ENCODE results near the gene FAM83D.

Gene FAM83D, protein sequence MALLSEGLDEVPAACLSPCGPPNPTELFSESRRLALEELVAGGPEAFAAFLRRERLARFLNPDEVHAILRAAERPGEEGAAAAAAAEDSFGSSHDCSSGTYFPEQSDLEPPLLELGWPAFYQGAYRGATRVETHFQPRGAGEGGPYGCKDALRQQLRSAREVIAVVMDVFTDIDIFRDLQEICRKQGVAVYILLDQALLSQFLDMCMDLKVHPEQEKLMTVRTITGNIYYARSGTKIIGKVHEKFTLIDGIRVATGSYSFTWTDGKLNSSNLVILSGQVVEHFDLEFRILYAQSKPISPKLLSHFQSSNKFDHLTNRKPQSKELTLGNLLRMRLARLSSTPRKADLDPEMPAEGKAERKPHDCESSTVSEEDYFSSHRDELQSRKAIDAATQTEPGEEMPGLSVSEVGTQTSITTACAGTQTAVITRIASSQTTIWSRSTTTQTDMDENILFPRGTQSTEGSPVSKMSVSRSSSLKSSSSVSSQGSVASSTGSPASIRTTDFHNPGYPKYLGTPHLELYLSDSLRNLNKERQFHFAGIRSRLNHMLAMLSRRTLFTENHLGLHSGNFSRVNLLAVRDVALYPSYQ
- total RNA-seq, result 1.8 to 6.0 reads per million in 2 donors

DNA sequence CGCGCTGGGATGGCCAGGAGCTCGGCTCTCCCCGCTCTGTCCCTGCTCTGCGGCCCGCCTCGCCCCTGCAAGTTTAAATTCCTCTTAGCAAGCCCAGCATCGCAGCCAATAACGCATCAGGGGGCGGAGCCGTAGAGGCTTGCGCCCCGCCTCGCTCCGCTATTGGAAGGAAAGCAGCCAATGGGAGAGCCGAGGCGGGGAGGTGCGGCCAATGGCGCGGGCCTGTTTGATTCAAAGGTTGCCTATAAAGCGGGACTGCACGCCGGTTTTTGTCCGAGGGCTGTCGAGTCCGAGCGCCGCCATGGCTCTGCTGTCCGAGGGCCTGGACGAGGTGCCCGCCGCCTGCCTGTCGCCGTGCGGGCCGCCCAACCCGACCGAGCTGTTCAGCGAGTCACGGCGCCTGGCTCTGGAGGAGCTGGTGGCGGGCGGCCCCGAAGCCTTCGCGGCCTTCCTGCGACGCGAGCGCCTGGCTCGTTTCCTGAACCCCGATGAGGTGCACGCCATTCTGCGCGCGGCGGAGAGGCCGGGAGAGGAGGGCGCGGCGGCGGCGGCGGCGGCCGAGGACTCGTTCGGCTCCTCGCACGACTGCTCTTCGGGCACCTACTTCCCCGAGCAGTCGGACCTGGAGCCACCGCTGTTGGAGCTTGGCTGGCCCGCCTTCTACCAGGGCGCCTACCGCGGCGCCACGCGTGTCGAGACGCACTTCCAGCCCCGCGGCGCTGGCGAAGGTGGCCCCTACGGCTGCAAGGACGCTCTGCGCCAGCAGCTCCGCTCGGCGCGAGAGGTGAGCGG, at the start of gene FAM83D:
Gene FAM83D (plus strand): TSS at position 276 of the 792 bp plus-strand sequence. CDS start 26 bp downstream, at position 302.
- peak; percentile 71 for DNase-seq

DNA sequence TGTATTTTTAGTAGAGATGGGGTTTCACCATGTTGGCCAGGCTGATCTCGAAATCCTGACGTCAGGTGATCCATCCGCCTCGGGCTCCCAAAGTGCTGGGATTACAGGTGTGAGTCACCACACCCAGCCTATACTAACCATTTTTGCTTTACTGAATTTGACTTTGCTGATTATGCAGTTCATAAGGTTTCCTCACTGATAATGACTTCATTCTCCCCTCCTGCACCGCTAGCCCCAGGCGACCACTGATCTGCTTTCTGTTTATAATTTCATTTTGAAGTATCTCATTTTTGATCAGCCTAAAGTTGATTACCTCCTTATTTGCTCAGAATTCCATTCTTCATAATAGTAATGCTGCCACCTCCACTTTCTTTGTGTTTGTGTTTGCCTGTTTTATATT, 48.7 kb upstream of the FAM83D start:
- DNase-seq, result no peak

DNA sequence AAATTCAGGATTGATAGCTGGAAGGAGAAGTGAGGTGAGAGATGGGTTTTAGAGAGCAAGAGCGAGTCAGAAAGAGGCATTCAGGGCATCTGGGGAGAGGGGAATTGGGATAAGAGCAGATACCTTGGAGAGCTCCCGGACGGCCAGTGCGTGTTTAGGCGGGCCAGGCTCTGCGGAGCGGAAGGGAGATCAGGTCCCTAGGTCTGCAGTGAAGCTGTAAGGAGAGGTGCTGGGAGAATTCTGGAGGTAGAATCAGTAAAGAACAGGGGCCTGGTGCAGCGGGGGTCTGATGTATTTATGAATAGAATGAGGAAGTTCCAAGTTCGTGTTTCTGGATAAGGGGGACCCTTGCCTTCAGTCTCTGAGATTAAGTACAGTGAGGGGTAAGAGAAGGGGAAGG, 47.4 kb upstream of the FAM83D start:
- DNase-seq, result no peak

DNA sequence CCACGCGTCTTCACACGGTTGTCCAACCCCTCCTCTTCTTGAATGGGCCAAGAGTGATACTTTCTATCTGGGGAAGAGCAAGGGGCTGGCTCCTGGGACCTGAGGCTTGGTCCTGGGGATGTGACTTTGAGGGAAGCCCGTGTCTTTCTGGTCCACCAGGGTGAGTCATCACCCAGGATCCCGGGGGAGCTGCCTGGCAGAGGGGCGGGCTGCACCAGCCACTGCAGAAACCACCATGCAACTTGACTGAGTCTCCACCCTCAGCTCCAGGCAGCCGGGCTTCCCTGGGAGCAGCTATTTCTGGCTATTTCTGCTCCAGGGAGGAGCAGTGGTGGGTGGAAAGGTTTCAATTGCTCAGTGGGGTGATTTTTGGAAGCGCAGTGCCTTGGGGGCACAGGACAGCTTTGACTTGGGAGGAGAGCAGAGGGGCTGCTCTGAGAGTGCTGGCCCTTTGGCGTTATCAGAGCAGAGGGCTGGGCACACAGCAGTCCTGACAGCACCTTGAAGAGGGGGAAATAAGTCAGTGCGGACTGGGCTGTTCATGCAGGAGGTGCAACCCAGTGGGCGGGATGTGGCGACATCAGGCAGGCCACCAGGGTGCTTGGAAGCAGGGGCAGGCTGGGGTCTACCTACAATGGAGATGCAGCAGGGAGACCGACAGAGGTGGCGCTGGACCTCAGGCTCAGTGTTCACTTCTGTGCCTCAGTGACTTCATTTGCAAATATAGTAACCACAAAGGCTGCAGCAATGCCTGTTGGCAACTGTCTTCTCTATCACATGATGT, 45.1 kb upstream of the FAM83D start:
- DNase-seq, result no peak

DNA sequence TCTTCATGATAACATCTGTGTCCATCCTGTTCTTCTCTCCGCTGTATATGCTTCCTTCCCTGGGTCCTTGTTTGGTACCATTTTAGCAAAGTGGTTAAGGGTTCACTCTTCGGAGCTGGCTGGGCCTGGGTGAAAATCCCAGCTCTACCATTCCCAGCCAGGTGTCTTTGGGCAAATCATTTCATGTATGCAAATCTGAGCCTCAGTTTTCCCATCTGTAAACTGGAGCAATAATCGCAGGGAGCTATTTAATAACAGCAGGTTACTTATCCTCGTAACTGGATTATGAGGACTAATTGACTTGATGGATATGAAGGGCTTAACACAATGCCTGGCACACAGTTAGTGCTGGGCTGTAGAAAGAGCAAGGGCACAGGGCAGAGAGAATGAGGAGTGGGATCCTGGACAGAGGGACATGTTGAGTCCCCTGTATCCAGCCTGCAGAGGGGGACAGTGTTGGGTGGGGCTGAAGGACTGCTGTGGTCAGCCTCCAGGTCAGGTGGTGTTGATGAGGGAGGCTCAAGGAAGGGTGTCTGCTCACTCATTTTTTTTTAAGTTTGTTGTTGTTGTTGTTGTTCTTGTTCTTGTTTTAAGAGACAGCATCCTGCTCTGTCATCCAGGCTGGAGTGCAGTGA, 44.3 kb upstream of the FAM83D start:
- no peak for DNase-seq

DNA sequence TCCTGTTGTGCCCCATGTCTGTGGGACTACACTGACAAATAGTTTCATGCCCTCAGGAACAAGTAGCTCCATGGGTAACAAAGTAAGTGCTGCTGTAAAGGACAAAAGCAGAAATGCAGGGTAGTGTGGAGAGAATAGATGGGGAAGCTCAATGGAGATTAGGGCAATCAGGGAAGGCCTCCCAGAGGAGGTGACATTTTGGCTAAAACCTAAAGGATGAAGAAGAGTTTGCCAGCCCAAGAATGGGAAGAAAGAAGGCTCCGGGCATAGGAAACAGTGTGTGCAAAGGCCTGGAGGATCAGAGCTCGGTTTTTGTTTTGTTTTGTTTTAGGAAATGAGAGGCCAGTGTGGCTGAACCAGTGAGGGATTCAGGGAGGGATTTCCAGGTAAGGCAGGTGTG, 43.6 kb upstream of the FAM83D start:
- DNase-seq, result no peak

DNA sequence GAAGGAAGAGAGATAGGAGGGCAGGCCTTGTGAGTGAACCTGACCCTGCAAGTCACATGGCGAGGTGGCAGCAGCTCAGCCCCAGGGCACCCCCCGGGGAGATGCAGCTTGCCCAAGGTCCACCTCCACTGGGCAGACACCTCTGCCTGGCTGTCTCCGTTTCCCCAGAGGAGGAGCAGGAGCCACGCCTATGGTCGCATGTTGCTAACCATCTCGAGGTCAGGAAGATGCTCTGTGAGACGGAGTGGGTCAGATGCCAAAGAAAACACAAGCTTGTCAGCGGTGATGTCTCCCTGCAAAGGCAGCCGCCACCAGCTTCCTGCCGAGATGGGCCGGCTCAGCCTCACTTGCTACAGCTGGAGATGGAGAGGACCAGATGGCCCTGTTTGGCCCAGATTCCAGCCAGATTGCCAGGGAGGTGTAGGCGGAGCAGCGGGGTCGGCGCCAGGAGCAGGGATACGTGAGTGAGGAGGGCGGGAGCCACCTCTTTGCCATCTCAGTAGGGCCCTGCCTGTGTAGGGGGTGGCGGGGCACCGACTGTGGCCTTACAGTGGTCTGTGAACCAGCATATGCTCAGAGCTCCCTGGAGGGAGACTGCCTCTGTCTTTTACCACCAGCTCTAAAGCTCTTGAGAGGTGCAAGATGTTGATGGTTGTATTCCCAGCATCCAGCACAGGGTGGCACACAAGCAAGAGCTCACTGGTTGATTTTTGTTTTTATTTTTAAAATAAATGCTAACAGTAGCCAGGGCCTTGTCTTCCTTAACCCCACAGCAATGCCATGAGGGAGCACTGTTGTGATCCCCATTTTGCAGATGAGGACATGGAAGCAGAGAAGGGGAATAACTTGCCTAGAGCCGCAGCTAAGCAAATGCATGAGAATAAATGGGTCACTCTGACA, 42.9 kb upstream of the FAM83D start:
- DNase-seq, result no peak

DNA sequence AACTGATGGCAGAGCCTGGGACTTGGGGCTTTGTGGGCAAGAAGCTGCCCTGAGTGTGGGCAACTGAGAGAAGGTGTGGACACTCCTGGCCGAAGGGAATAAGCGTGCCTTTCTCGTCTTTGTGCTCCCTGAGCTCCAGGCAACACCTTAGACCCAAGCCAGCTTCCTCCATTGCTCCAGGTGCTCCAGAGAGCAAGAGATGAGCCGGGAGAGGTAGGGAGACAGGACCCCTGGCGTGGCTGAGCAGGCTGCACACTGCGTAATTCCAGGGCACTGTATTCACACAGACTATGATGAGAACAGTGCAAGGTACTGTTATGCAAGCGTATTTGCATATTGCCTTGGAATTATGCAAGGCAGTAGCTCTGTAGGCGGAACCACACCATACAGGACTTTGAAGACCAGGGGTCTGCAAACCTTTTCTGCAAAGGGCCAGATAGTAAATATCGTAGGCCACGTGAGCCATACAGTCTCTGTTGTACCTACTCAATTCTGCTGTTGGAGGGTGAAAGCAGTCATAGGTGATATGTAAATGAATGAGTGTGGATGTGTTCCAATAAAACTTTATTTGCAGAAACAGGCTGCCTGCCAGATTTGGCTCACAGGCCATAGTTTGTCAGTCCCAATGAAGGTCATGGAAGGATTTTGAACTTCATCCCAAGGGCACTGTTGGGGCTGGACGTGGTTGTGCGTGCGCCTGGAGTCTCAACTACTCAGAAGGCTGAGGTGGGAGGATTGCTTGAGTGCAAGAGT, 42.1 kb upstream of the FAM83D start:
- DNase-seq, result no peak

DNA sequence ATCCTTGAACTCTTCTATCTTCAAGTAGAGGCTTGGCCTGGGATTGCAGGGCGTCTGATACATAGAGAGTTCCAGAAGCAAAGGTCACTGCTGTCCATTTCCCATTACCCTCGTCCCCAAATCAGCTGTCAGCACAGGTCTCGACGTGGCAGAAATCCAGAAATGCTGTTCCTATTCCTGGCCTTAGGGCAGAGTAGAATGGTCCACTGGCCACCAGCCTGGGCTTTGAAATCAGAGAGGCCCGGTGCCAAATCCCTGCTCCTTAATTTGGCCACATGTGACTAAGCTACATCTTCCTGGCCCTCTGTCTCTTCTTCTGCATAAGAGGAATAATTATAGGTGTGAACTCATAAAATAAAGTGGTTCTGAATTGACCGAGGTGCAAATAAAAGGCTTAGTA, 40.9 kb upstream of the FAM83D start:
- no peak for DNase-seq

DNA sequence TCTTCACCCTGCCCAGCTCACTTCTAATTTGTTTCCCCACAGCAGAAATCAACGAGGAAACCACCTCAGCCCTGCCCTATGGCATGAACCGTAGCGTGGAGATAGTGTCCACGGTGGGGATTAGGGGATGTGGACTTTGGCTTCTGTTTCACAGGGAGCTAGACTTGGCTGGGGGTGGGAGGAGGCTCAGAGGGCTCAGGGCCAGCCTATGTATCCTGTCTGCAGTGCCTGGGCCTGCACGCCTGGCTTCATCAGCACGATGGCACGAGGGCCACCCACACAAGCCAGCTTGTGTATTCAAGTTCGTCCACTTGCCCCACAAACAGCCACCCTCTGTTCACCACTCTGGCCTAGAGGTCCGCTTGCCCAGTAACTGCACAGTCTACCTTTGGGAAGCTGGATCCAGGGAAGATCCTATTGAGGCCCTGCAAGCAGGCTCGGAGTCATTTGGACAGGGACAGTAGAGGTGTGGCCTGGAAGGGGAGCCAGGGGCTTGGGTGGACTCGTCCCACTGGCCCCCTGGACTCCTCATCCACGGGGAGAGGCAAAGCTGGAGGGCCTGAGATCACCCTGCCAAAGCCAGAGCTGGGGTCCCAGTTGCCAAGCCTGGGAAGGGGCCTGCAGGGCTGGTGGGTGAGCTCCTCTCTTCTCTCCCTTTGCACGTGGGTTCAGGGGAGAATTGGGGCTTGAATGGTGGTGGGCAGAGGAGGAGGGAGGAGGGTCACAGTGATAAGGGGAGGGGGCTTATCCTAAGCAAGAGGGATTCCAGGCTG, 38.0 kb upstream of the FAM83D start:
- no peak for DNase-seq

DNA sequence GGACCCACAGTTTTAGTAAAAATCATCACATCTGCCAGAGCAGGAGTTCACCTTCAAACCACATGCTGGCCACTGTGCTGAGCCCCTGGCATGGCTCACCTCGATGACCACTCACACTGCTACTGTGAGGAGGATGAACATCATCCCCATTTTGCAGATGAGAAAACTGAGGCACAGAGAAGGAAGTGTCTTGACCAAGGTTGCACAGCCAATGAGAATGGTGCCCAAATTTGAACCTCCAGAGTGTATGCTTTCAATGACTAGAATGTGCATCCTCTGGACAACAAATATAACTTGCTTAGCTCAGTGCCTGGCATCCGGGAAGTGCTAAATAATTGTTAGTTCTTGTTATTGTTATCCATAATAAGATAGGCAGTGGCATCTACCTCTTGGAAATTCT, 37.2 kb upstream of the FAM83D start:
- DNase-seq, result no peak

DNA sequence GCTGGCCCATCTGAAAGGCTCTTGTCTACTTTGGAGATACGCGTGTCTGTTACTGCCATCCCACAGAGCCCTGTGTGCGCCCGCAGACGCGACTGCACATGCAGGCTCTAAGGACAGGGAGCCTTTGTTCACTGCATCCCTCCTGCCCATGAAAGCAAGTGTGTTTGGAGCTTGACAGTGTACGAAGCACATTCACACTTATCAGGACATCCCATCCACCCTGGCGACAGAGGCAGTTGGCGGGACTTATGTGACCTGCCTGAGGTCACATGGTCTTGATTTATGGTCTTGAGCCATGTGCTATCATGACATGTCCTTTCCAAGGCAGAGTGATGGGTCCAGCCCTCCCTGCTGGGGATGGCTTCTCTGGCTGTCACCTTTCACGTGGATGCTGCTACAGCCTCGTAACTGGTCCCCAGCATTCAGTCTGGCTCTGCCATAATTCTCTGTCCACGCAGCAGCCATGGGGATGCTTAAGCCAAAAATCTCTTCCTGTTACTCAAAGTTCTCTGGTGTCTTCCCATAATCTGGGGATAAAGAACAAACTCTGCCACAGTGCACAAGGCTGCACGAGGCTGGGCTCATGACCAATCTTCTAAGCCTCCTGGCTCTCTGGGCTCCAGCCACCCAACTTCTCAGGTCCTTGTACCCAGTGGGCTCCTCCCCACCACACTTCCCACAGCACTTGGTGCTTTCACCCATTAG, 36.3 kb upstream of the FAM83D start:
- DNase-seq, result no peak

DNA sequence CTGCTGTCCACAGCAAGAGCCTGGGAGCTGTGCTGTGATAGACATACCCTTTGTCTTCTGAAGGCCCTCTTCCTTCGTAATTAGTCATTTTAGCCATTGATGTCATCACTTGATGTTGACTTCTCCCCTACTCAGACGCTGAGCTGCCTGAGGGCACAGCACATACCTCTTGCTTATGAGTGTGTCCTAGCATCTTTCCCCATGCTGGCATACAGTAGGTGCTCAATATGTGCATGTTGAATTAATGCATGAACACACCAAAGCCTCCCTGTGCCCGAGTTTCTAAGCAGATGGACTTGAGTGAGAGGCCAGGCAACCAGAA, 35.8 kb upstream of the FAM83D start:
- DNase-seq, result no peak

DNA sequence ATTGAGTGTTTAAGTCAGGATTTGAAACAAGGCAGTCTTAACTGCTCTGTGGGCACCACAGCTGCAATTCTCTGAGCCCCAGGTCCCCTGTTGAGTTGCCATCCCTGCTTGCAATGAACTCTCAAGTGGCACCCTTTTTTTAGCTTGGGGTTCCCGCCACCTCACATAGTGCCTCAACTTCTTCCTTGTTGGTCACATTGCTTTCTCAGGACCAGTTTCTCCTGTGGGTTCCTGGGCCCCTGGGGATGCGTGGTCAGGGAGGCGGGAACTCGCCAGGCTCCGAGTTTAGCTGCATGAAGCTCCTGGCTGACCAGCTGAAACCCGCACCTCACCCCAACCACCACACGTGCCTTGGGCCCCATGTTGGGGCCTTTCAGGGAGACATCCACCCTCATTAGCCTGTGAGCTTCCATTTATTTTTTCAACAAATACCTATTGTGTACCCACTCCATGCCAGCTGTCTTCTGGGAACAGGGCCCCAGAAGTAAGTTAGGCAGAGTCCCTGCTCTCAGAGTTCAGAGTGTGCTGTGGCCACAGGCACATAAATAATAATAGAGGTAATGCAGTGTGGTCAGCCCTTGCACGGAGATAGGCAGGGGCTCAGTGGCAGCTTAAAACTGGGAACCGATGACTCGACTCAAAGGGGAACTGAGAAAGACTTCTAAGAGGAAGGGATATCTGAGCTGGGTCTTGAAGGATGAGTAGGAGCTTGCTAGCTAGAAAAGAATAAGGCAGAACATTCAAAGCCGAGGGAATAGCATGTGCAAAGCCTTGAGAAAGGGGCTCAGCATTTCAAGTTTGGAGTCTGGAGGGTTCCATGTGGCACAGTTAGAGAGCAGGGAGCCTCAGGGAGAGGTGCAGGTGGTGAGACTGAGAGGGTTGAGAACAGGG, 33.9 kb upstream of the FAM83D start:
- DNase-seq, result no peak

DNA sequence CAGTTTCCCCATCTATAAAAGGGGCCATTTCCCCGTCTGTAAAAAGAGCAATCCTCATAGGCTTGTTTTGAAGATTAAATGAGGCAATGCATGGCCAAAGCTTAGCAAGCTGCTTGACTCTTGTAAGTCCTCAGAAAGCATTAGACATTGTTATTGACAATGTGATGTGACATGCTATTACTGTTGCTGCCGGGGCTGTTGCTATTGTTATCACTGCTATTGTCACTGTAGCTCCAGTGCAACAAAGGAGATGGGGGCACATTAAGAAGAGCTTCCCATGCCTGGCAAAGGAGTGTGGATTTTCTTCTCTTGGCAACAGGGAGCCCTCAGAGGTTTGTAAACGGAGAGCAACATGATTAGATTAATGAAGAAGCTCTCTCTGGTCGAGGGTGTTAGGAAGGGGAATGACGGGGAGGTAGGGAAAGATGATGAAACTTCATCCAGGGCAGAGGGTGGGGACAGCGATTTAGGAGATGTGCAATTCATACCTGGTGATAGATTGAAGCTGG, 33.1 kb upstream of the FAM83D start:
- DNase-seq, result no peak

DNA sequence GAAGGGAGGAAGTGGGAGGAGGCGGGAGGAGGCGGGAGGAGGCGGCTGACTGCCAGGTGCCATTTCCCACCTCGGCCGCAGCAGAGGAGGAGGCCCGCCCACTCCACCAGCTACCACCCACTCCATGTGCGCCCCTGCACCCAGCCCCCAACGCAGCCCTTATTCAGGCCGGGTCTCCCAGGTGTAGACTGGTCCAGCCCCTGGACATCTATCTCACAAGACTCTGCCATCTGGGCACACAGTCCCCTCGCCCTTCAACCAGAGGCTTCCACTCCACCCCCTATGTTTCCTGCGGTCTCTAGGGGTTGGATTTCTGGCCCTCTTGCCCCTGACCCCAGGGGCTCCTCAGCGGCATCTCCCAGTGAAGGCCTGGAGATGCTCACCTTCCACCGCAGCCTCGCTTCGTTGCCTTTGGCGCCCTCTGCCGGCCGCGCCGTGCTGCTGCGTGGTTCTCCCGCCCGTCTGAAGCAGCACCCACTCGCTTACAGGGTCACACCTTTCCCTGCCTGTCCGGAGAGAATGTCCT, 32.6 kb upstream of the FAM83D start:
- DNase-seq, result peak; percentile 66

DNA sequence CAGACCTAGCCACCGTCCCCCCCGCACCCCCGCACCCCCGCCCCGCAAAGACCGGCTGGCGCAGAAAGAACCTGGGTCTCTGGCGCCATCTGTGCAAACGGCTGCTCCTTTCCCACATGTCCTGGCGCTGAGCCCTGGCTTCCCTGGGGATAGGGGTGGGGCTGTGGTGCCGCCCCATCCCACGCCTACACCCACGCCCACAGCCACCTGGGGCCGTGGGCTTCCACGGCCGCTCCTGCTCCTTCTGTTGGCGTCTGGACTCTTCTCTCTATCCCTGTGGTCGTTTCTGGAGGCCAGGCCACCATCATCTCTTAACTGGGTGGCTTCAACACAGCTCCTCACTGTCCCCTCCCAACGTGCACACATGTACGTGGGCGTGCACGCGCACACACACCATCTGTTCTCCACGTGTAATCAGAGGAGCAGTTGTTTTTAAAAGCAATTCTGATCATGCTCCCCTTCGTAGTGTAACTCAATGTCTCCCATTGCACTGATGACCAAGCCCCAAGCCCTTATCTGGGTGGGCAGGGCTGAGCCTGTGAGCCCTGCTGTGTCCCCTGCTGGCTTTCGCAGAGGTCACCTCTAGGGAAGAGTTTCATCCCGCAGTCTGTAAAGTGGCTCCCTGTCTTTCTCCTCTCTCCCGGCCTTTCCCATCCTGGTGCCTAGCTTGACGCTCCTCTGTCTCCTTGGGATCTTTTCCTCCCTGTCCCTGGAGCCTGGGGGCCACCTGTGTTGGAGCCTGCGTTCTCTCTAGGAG, 31.9 kb upstream of the FAM83D start:
- no peak for DNase-seq

All from activated gamma-delta T cell (primary cell).